Nucleus accumbens (tissue), 56 donors: ENCODE data around the gene CALR3.
"Not testable (repeated sequence)": the region's sequence is repeated elsewhere in the genome, so short reads cannot be mapped to it uniquely, and the experiment has no call there.

ENCODE experiments used
- DNase-seq, 56 donors: peaks; one replicate each; lab custom pipeline; 2025; lab: John Stamatoyannopoulos, UW

Gene CALR3

DNA sequence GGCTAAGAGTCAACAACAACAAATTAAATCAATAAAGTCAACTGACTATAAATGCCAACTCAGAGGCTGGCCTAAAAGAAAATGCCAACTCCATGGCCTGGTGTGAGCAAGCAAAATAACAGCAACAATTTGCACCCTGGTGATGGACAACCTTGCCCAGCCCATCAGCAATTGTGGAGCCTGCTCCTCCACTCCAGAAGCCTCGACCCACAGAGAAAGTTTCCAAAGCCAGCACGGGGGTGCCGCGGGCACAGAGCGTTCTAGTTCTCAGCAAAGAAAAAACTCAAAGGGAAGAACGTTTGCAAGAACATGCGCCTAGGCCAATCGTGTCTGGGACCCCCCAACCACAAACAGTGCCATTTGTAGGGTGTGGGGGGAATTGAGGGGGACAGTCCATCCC lies 35.5 kb downstream of the CALR3 start:
- DNase-seq: peak in 23 of 56 donors; percentile 4 to 69 (median 35)

GRCh38 chr19:16459680-16460079 lies 36.3 kb downstream of the CALR3 start:
- no peak for DNase-seq

DNA sequence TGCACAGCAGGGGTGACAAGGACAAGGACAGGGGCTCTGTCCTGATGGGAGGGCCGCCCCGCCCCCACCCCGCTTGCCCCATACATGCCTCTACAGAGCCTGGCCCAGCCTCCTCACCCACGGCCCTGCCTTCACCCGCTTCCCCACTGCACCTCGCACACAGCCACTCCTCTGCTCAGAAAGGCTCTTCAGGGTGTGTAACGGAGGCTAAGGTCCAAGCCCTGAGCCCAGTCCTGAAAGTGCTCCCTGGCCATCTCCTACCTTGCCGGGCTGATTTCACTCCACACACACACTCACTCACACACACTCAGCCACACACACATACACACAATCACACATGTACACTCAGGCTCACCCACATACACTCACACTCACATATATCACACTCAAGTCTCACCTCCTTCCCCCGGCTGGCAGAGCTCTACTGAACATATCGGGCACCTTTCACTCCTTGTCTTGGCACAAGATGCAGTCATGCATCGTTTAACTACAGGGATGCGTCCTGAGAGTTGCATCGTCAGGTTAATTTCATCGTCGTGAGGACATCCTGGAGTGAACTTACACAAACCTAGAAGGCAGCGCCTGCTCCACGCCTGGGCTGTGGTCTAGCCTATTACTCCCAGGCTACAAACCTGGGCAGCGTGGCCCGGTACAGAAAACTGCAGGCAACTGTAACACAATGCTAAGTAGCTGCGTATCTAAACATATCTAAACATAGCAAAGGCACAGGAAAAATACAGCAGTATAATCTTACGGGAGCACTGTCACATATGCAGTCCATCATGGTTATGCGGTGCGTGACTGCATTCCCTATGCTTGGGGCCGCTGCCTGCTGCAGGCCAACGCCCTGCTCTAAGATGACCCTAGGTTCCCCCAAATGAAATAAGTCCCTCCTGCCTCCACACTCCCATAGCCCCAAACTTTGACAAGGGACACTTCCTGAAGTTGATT lies 37.3 kb downstream of the CALR3 start:
- DNase-seq: no peak

GRCh38 chr19:16457954-16458331 lies 38.0 kb downstream of the CALR3 start:
- no peak for DNase-seq

DNA sequence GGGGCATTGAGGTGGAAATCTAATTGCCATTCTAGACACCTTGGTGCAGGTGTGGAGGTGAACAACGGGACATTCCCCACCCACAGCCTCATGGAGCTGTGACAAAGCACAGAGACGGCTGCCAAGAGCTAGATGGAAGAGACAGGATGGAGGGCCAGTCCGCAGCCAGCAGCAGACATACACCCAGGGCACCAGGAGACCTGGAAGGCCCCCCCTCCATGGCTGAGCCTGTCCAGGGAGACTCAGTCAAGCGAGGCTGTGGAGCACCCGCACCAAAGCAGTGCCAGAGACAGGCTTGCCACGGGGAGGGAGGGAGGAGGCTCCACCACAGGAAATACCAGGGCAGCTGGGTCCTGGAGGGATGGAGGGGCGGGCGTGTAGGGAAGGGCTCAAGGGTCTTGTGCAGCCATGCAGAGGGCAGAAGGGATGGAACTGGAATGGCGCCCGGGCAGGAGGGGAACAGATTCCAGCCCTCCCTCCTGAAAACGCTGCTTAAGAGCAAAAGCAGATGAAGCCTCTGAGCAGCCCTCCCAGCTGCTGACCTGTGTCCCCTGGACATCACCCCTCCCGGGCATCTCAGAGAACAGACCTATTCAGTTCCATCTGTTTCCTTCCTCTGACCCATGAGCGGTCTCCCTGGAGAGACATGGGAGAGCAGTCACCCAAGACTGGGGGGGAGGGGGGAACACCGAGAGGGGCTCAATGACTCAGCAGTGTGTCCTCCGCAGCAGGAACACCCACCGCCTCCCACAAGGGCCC lies 38.6 kb downstream of the CALR3 start:
- DNase-seq: peak in 14 of 56 donors; percentile 11 to 51 (median 24)

GRCh38 chr19:16456652-16457194 lies 39.2 kb downstream of the CALR3 start:
- DNase-seq: peak in 1 of 56 donors; percentile 30

DNA sequence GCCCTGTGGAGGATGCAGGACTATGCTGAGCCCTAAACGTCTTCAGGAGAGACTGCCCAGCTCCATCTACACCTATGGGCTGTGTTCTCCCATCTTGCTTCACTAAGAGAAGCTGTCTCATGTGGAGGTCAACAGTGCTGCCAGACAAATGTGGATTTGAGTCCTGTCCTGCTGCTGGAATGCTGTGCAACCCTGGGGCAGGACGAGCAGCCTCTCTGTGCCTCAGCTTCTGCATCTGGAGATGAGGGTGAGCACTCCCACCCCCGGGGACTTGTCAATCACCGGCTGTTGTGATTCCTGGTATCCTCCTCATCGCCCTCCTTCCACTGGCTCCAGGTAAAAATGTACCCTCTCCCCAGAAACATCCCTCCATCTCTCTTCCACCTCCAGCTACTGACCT lies 40.5 kb downstream of the CALR3 start:
- DNase-seq: no peak

- no peak for DNase-seq
Observed at GRCh38 chr19:16454351-16454918, 41.5 kb downstream of the CALR3 start.

DNA sequence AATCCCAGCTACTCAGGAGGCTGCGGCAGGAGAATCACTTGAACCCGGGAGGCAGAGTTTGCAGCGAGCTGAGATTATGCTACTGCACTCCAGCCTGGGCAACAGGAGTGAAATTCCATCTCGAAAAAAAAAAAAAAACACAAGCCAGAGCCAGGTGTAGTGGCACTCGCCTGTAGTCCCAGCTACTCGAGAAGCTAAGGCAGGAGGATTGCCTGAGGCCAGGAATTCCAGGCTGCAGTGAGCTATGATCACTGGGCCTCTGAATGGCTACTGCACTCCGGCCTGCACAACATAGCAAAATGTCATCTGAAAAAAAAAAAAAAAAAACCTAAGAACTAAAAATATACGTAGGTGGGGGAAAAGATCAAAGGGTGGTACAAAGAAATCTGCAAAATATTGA lies 43.6 kb downstream of the CALR3 start:
- DNase-seq: no peak

- DNase-seq: no peak
Observed at GRCh38 chr19:16449330-16449961, 46.5 kb downstream of the CALR3 start.

GRCh38 chr19:16448872-16449271 lies 47.1 kb downstream of the CALR3 start:
- not testable (repeated sequence) for DNase-seq

GRCh38 chr19:16446724-16447368 lies 49.1 kb downstream of the CALR3 start:
- DNase-seq: peak in 10 of 56 donors; percentile 7 to 53 (median 18)

GRCh38 chr19:16446108-16446723 lies 49.8 kb downstream of the CALR3 start:
- DNase-seq: no peak

DNA sequence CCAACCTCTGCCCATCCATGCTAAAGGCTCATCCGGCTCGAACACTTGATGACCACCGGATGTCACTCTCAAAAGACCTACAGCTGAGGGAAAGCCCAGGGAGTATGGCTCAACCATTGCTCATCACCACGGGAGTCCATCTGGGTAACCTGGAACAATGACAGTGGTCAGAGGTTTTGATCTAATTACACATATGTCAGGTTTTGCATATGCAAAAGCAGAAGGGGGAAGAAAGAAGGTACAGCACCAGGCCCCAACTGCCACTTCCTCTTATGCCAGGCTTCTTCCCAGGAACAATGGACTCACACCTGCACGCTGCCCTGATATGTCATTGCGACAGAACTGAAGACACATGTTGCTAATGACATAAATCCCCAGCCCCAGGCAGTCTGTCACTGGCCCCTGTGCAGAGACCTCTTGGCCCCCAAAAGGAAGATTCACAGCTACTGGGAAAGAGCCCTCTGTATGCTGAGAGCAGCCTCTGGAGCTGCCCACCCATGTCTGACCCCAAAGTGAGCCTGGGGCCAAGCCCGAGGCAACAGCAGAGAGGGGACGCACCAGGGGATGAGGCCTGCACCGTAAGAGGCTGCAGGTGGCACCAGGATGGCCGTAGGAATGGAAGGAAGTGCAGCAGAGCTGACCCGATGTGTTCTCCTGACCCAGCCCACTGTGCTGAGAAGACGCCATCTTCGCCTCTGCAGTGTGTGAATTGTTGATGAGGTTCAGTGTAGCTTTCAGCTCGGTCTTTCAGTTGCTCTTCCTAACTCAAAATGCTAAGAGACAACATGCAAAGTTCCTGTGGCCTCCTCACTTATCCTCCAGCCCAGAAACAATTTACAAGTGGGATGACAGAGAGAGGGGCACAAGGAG lies 50.5 kb downstream of the CALR3 start:
- no peak for DNase-seq

DNA sequence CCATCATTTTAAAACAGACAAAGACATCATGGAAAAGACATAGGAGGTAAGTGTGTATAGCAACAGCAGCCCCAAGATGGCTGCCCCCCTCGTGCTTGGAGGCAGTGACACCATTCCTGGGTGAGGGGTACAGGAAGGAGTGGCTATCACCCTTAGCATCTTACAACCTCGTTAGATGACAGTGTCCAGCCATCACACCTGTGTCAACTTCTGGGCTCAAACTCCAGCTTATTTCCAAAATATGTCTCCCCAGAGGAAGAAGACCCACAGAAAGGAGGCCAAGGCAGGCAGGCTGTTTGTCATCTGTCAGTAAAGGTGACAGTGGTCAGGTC lies 51.7 kb downstream of the CALR3 start:
- no peak for DNase-seq

DNA sequence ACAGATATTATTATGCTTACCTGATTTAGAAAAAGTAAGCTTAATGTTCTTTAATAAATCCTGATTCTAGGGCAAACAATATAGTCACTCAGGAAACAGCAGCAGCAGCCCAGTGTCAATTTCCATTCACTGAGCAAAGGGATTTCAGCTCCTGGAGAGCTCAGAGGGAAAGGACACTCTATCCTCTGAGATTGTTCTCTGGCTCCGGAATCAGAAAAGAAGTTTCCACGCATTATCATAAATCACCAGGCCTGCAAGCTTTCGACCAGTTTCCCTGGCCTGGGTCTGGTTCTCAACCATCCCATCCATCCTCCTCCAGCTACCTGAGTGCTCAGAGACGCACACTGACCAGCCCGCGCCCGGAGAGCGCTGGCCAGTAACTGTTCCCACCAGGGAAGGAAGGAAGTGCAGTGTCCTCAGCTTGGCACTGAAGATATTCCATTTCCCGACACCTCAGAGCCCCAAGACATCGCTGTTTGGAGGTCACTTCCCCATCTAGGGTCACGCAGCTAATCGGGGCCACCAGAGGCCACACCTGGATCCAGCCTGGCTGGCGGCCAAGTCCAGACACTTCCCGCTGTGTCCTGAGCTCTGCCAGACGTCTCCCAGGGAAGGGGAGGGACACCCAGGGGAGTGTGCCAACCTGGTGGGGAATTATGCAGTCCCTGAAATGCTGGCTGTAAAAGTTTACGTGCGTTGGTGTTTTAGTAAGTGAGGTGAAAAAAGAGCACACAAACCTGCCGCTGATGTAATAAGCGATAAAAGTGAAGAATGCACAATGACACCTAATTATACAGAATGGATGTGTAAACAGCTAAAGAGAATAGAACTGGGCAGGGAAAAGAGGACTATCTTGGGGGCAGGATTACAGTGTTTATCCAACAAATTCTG lies 53.3 kb downstream of the CALR3 start:
- DNase-seq: peak in 1 of 56 donors; percentile 6

DNA sequence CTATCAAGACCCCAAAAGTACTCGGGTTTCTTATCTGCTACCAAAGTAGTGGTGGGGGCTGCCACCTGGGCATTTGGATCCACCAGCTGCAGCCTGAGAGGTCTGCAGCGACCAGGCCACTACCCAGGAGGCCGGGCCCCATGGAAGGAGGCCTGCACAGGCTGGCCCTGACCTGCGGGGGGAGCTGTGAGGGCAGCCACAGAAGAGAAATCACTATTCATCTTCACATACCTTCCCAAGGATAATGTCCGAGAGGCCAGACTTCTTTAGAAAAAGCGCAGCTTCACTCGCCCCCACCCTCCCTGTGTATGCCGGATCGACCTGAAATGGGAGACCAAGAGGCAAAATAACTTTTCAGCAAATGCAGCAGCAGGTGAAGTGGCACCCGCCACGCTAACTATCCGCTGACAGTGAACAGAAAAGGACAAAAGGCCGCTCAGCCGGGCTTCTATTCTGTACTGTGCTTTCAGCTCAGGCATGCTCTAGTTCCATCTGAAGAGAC lies 54.3 kb downstream of the CALR3 start:
- DNase-seq: peak in 1 of 56 donors; percentile 16
